GM13976 (cell line): ENCODE data around the gene MUCL3.

Experiments used
- DNase-seq: peaks from one replicate; pipeline ENCODE4 v3.0.0; 2012; ENCODE audit warnings: low spot score
- in situ Hi-C: fragments of 300-500 bp; cut with MboI; formaldehyde crosslinking; loops from one replicate; pipeline ENCODE4 v1.12.0; 2022; ENCODE audit warnings: low sequenced_read_pairs, mixed read lengths, inconsistent platforms; ENCODE audit not compliant: unreplicated experiment
- TF ChIP-seq, protein P1 (sequence below): IDR thresholded peaks from 2 replicates; pipeline ENCODE4 v1.5.1; 2012; ENCODE audit warnings: borderline replicate concordance, mild to moderate bottlenecking; ENCODE audit not compliant: insufficient read depth; ENCODE audit errors: extremely low read depth, missing control alignments, control extremely low read depth

Gene MUCL3, protein sequence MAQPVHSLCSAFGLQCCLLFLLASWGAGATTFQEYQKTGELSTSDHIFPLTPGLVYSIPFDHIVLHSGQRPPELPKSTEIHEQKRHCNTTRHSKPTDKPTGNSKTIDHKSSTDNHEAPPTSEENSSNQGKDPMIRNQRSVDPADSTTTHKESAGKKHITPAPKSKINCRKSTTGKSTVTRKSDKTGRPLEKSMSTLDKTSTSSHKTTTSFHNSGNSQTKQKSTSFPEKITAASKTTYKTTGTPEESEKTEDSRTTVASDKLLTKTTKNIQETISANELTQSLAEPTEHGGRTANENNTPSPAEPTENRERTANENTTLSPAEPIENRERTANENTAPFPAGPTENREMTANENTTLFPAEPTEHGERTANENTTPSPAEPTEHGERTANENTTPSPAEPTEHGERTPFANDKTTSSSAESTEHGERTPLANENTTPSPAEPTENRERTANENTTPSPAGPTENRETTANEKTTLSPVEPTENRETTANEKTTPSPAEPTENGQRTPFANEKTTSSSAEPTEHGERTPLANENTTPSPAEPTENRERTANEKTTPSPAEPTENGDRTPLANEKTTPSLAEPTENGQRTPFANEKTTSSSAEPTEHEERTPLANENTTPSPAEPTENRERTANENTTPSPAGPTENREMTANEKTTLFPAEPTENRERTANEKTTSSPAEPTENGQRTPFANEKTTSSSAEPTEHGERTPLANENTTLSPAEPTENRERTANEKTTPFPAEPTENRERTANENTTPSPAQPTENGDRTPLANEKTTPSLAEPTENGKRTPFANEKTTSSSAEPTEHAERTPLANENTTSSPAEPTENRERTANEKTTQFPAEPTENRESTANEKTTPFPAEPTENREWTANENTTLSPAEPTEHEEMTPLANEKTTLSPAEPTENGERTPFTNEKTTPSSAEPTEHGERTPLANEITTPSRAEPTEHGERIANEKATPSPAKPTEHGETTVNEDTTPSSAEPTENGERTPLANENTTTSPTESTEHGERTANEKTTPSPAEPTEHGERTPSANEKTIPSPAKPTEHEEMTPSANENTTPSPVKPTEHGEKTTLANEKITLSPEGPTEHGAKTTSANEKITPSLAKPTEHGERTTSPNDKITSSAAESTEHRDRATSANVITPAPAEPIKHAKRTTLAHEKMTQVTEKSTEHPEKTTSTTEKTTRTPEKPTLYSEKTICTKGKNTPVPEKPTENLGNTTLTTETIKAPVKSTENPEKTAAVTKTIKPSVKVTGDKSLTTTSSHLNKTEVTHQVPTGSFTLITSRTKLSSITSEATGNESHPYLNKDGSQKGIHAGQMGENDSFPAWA (N-terminal part only)

DNA sequence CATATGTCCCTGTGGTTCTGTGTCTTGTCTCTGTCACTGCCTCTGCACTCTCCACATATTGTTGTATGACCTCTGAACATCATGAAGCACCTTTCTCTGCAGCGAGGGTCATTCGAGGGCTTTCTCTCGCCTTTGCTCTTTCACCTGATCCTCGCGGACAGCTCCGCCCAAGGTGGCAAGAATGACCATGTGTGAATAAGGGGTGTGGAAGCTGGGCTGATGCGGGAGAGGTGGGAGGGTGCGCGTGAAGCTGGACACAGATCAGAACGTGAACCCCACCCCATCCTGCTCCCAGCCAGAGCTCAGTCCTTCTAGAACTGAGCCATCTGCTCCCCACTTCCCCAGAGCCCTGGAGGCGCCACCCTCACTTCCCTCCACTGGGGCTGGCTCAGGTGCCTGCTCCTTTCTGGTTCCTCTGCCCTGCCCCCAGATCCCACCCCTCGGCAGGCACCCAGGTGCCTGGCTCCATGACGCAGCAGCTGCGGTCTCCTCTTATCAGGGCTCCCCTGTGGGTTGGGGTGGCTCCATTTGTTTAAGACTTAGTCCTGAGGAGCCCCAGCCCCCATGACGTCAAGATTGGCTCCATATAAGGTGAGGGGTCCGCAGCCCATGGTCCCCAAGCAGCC lies at the start of gene MUCL3:
TSS of gene MUCL3 (plus strand) at position 613 of the 626 bp plus-strand sequence. CDS start 27 bp downstream, outside the sequence.
- in situ Hi-C loops: no loop called here
- TF ChIP-seq, protein P1, sequence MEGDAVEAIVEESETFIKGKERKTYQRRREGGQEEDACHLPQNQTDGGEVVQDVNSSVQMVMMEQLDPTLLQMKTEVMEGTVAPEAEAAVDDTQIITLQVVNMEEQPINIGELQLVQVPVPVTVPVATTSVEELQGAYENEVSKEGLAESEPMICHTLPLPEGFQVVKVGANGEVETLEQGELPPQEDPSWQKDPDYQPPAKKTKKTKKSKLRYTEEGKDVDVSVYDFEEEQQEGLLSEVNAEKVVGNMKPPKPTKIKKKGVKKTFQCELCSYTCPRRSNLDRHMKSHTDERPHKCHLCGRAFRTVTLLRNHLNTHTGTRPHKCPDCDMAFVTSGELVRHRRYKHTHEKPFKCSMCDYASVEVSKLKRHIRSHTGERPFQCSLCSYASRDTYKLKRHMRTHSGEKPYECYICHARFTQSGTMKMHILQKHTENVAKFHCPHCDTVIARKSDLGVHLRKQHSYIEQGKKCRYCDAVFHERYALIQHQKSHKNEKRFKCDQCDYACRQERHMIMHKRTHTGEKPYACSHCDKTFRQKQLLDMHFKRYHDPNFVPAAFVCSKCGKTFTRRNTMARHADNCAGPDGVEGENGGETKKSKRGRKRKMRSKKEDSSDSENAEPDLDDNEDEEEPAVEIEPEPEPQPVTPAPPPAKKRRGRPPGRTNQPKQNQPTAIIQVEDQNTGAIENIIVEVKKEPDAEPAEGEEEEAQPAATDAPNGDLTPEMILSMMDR: no peak
- no peak for DNase-seq

DNA sequence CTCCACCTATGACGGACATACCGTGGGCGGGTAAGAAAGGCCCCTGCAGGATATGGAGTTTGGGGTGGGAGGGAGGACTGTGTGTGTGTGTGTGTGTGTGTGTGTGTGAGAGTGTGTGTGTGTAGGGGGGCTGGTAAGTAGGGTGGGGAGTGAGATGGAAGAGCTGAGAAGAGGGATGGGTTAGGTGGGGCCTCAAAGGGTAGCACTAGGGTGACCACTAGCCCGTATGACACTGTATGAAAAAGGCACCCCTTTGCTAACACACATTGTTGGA lies 49.4 kb upstream of the MUCL3 start:
- TF ChIP-seq, protein P1: no peak
- no peak for DNase-seq
- in situ Hi-C loops: no loop called here

- TF ChIP-seq, protein P1: no peak
- in situ Hi-C loops: no loop called here
- DNase-seq: no peak
These were observed 48.8 kb upstream of the MUCL3 start for GRCh38 chr6:30891816-30892538.

GRCh38 chr6:30893001-30893591 lies 47.7 kb upstream of the MUCL3 start:
- TF ChIP-seq, protein P1: no peak
- in situ Hi-C loops: no loop called here
- DNase-seq: no peak

GRCh38 chr6:30893666-30894065 lies 47.1 kb upstream of the MUCL3 start:
- in situ Hi-C loops: no loop called here
- TF ChIP-seq, protein P1: no peak
- no peak for DNase-seq
